BJ (cell line): ENCODE measurements around the gene WDPCP. TPM values are rescaled to one million over a fixed set of nuclear protein-coding genes. Genes with fewer than 3 reads are reported as not detected.
"Not testable (repeated sequence)": the region's sequence is repeated elsewhere in the genome, so short reads cannot be mapped to it uniquely, and the experiment has no call there.

Experiments
- CTCF ChIA-PET: fragments of 350-600 bp; formaldehyde crosslinking; extraction: SDS; loops from one replicate; lab custom pipeline; 2021; ENCODE audit warnings: antibody characterized with exemption, inconsistent platforms; lab: Yijun Ruan, JAX
- POLR2A ChIA-PET: fragments of 300-600 bp; sonication (Branson Sonifier 250); formaldehyde crosslinking; extraction: SDS; loops from one replicate; lab custom pipeline; 2021; ENCODE audit warnings: antibody characterized with exemption; lab: Charles Lee
- DNase-seq: peaks from one replicate; pipeline ENCODE4 v3.0.0-alpha.2; 2011; ENCODE audit warnings: low read depth
- H3K27me3 ChIP-seq: 2 replicates; pipeline ENCODE4 v1.6.0; 2011; ENCODE audit warnings: low read length; ENCODE audit not compliant: control insufficient read depth, insufficient read depth
- H3K36me3 ChIP-seq: 2 replicates; pipeline ENCODE4 v1.5.1; 2011; ENCODE audit warnings: low read length; ENCODE audit not compliant: control insufficient read depth, insufficient read depth
- H3K4me3 ChIP-seq: 2 replicates; pipeline ENCODE4 v1.5.1; 2011; ENCODE audit warnings: low read depth, mild to moderate bottlenecking, control low read depth, low read length
- CTCF ChIP-seq: IDR thresholded peaks from 2 replicates; pipeline ENCODE4 v1.5.1; 2011; ENCODE audit warnings: low read depth, mild to moderate bottlenecking, control low read depth, inconsistent platforms, low read length, moderate library complexity; ENCODE audit not compliant: insufficient read depth
- polyA plus RNA-seq: library from polyadenylated mRNA; depleted of rRNA; stranded (reverse); fragments of >200 nt; gene quantifications from 2 replicates; pipeline ENCODE4 v1.2.3, GENCODE V29; 2011

WDPCP gene
- polyA plus RNA-seq, 1 experiment, result 4.2 TPM

- no peak for DNase-seq
- Histone ChIP-seq H3K36me3 (no peaks in the 10 kb centered on the region), H3K4me3 (no peak overlapping the region), H3K27me3 (no peaks in the 10 kb centered on the region)
- ChIA-PET POLR2A (no interaction called here), CTCF (no interaction called here)
- no peak for TF ChIP-seq CTCF
Measured at GRCh38 chr2:63582873-63583272, 5.4 kb downstream of the WDPCP start.

- CTCF ChIA-PET, result no interaction called here
- Histone ChIP-seq H3K27me3 (no peaks in the 10 kb centered on the region), H3K36me3 (no peaks in the 10 kb centered on the region), H3K4me3 (no peak overlapping the region)
- no peak for DNase-seq
- TF ChIP-seq CTCF, result no peak
- POLR2A ChIA-PET, result no interaction called here
Measured at GRCh38 chr2:63581298-63581961, 6.8 kb downstream of the WDPCP start.

GRCh38 chr2:63580651-63581297 lies 7.5 kb downstream of the WDPCP start:
- TF ChIP-seq CTCF, result no peak
- H3K27me3 ChIP-seq, result no peaks in the 10 kb centered on the region
- ChIA-PET CTCF (no interaction called here), POLR2A (no interaction called here)
- H3K36me3 ChIP-seq, result no peaks in the 10 kb centered on the region
- no peak overlapping the region for H3K4me3 ChIP-seq
- no peak for DNase-seq

GRCh38 chr2:63578767-63579166 lies 9.5 kb downstream of the WDPCP start:
- no peak for TF ChIP-seq CTCF
- no peak for DNase-seq
- Histone ChIP-seq H3K36me3 (no peaks in the 10 kb centered on the region), H3K4me3 (no peak overlapping the region), H3K27me3 (no peaks in the 10 kb centered on the region)
- ChIA-PET POLR2A (no interaction called here), CTCF (interaction anchor here (1.3 kb wide), 1 partner anchor 27 kb away, joined by 4 read pairs; no protein-coding TSS in a partner anchor)

GRCh38 chr2:63576546-63576945 lies 11.7 kb downstream of the WDPCP start:
- Histone ChIP-seq H3K36me3 (no peaks in the 10 kb centered on the region), H3K27me3 (no peaks in the 10 kb centered on the region), H3K4me3 (no peak overlapping the region)
- DNase-seq, result no peak
- ChIA-PET POLR2A (no interaction called here), CTCF (interaction anchor here (0.6 kb wide), 1 partner anchor 339 kb away, joined by 3 read pairs; no protein-coding TSS in a partner anchor)
- TF ChIP-seq CTCF, result no peak

- DNase-seq, H3K27me3 ChIP-seq, H3K4me3 ChIP-seq, CTCF ChIA-PET, H3K36me3 ChIP-seq, POLR2A ChIA-PET: not testable (repeated sequence)
Measured at GRCh38 chr2:63573726-63574345, 14.4 kb downstream of the WDPCP start.

- POLR2A ChIA-PET, H3K27me3 ChIP-seq, H3K36me3 ChIP-seq, CTCF ChIA-PET, H3K4me3 ChIP-seq, DNase-seq: not testable (repeated sequence)
Measured at GRCh38 chr2:63573026-63573425, 15.3 kb downstream of the WDPCP start.
